Measurements from ENCODE around the gene CAMK2B.
A peak's percentile ranks its signal among the peaks of the same experiment; 100 is the strongest.

Gene CAMK2B

DNA sequence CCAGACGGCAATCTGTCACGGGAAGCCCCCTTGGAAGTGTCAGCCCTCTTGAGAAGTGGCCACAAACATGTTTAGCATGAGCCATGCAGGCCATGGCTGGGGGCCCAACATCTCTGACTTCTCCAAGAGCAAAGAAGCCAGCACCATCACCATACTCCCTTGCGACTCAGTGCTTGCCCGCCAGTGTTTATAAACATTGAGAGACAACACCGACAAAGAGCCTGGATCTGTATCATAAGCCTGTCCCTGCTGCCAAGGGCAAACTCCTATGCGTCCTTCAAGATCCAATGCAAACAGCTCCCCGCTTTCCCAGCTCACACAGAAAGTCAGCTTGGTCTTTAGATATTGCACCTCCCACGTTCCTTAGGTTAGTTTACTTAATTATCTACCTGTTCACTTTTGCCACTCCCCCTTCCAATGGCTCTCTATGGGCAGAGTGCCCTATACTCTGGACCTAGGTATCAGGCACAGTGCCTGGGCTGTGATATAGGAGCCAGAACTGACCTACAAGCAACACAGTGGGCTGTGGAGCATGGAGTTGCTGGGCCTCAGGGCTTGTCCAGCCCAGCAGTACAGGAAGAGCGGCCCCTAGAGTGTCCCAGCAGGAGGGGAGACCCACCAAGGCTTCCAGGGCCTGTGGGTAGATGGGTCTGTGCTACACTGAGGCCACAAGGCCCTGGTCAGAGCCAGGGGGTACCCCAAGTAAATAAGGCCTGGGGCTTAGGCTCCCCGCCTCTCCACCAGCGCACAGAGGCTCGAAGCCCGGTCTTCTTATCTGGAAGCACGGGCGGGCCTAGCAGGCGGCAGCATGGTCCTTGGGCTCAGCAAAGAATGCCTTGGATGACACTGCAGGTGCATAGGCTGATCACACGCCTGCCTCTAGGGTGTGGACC lies 37.7 kb downstream of the CAMK2B start:
- no peak overlapping the region; a peak in 1 of 20 replicates for H3K4me3 ChIP-seq
- no peak for TF ChIP-seq Cebpa-rat (IDR thresholded peaks at IDR 0.05)
- H4K20me1 ChIP-seq, result peaks cover 0 to 3% (median 0%) of the 10 kb centered on the region in 11 experiments; a peak in 1 of 22 replicates
- peak overlapping the region; percentile 37 to 89 (median 80); a peak in 21 of 22 replicates for H3K4me2 ChIP-seq
- H3K4me1 ChIP-seq, result peaks cover 36 to 88% (median 76%) of the 10 kb centered on the region in 10 experiments
- H3K36me3 ChIP-seq, result no peaks in the 10 kb centered on the region
- H3K27me3 ChIP-seq, result no peaks in the 10 kb centered on the region
- no peaks in the 10 kb centered on the region for H3K9me3 ChIP-seq (replicated peaks in 1 of 11)
- peak overlapping the region in 6 of 11 experiments; percentile 2 to 79 (median 62); a peak in 9 of 22 replicates for H3K27ac ChIP-seq
- peak overlapping the region in 3 of 11 experiments; percentile 9 to 60 (median 18); a peak in 3 of 22 replicates for H3K9ac ChIP-seq

DNA sequence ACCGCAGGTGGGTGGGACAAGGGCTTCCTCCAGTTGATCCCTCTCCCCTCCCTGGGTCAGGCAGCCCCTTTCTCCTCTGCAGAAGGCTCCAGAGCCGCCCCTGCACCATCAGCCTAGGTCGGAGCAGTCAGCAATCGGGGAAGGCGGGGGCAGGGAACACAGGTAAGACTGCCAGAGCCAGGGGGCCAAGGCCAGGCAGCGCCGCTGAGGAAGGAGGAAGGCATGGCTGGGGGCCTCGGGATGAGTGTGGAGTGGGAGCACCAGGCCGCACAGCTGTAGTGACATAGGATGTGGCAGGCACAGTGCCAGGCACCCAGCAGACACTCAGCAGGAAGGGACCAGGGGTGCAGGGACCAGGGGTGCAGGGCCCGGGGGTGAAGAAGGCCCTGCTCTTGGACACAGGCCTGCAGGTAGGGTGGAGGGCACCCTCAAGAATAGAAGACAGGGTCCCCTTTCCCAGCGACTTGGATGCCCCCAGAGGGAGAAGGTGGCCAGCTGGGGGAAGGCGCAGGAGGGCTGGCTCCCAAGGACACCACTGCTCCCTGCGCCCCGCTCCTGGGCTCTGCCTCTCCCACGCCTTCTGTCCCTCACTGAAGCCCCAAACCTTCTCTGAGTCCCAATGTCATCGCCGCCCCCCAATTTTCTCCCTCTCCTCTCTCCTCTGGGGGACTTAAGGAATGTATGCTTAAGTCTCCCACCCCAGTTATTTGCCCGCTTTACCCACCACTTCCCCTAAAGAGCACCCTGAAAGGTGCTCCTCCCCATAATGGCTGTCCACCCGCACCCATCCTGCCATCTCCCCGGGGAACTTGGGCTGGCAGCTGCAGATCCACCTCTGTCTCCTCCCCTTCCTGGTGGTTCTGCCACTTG lies 38.5 kb downstream of the CAMK2B start:
- Histone ChIP-seq H3K27me3 (no peaks in the 10 kb centered on the region), H3K4me2 (peak overlapping the region; percentile 37 to 89 (median 80); a peak in 21 of 22 replicates), H3K4me1 (peaks cover 45 to 88% (median 81%) of the 10 kb centered on the region in 10 experiments)

DNA sequence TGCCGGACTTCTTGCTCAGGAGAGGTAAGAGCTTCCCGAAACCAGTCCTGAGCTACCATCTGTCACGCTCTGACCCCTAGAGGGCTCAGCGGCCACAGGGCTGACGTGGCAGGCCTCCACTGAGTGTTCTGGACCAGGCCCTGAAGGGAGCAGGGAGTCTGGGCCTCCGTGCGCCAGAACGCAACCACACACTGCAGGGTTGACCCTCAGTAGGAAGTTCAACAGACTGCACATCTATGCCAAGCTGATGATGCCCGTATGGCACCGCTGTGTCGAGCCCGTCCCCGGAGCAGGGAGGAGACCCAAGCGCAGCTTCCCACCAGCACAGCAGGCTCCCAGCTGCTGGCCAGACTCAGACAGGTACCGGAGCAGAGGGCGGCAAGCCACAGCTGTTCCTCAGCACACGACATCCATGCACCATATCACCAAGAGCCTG lies 39.2 kb downstream of the CAMK2B start:
- H3K4me1 ChIP-seq, result peaks cover 43 to 84% (median 81%) of the 10 kb centered on the region in 10 experiments
- H4K20me1 ChIP-seq, result peaks cover 0 to 8% (median 0%) of the 10 kb centered on the region in 11 experiments; a peak in 1 of 22 replicates
- H3K9ac ChIP-seq, result peak overlapping the region in 2 of 11 experiments; percentile 8 to 22; a peak in 2 of 22 replicates
- no peaks in the 10 kb centered on the region for H3K36me3 ChIP-seq
- H3K27me3 ChIP-seq, result no peaks in the 10 kb centered on the region
- H3K4me3 ChIP-seq, result no peak overlapping the region
- no peak for TF ChIP-seq Cebpa-rat (IDR thresholded peaks at IDR 0.05)
- H3K4me2 ChIP-seq, result peak overlapping the region in 10 of 11 experiments; percentile 37 to 89 (median 82); a peak in 19 of 22 replicates
- peak overlapping the region in 4 of 11 experiments; percentile 57 to 79 (median 68); a peak in 5 of 22 replicates for H3K27ac ChIP-seq
- no peaks in the 10 kb centered on the region for H3K9me3 ChIP-seq (replicated peaks in 1 of 11)

More for the DNA sequence above, 38.5 kb downstream of the CAMK2B start:
- TF ChIP-seq Cebpa-rat (IDR thresholded peaks at IDR 0.05), result no peak
- no peak overlapping the region for H3K4me3 ChIP-seq
- peaks cover 0 to 8% (median 0%) of the 10 kb centered on the region in 11 experiments; a peak in 1 of 22 replicates for H4K20me1 ChIP-seq
- H3K27ac ChIP-seq, result peak overlapping the region in 8 of 11 experiments; percentile 11 to 79 (median 62); a peak in 14 of 22 replicates
- H3K9me3 ChIP-seq (replicated peaks in 1 of 11), result no peaks in the 10 kb centered on the region
- no peaks in the 10 kb centered on the region for H3K36me3 ChIP-seq
- peak overlapping the region in 6 of 11 experiments; percentile 5 to 60 (median 28); a peak in 7 of 22 replicates for H3K9ac ChIP-seq

DNA sequence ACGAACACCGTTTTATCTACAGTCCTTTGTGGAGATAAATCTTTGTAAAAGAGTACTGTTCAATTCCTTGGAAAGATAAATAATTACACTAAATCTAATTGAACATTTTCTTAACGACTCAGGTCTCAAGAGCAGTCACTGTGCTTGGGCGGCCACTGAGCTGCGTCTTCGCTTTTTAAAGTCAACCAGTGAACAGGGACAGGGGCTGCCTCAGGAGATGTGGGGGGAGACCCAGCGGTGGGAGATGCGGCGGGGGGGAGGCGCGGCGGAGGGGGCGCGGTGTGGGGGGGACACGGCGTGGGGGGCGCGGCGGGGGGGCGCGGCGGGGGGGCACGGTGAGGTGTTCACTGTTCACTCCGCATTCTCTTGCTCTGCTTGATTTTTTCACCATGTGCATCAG lies 39.8 kb downstream of the CAMK2B start:
- H4K20me1 ChIP-seq, result peaks cover 0 to 8% (median 0%) of the 10 kb centered on the region in 11 experiments; a peak in 1 of 22 replicates
- no peaks in the 10 kb centered on the region for H3K27me3 ChIP-seq
- no peak overlapping the region for H3K9ac ChIP-seq
- peak overlapping the region in 9 of 11 experiments; percentile 7 to 86 (median 75); a peak in 16 of 22 replicates for H3K4me2 ChIP-seq
- peak overlapping the region in 1 of 11 experiments; percentile 70; a peak in 2 of 22 replicates for H3K27ac ChIP-seq
- H3K36me3 ChIP-seq, result no peaks in the 10 kb centered on the region
- peaks cover 39 to 87% (median 81%) of the 10 kb centered on the region in 10 experiments for H3K4me1 ChIP-seq
- no peak for TF ChIP-seq Cebpa-rat (IDR thresholded peaks at IDR 0.05)
- H3K9me3 ChIP-seq (replicated peaks in 1 of 11), result no peaks in the 10 kb centered on the region
- no peak overlapping the region for H3K4me3 ChIP-seq

DNA sequence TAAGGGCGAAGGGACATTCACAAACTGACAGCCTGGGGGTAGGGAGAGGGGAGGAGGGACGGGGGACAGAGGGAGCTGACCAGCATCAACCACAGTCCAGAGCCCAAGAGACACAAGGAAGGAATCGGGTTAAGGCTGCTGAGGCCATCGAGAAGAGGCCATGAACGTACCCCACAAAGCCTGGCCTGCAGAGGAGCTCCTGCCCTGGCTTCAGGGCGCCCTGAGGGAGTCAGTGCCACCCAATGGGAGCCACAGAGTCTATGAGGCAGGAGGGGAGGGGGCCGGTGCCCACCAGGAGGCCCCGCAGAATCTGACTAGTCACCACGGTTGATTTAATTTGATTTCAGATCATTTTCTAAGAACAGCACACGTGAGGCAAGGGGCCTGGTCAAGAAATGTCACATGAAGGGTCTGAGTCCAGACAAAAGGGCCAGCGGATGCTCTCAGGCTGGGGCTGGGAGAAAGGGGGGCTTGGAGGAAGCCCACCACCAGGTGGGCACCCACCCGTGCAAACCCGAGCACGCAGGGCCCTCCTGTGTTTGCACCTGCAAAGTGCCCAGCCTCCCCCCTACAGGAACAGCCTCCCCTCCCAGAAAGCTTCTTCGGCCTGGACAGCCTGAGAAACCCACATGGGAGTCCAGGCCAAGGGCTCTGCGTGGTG lies 40.4 kb downstream of the CAMK2B start:
- peak overlapping the region in 9 of 11 experiments; percentile 60 to 81 (median 70); a peak in 17 of 22 replicates for H3K4me2 ChIP-seq
- peak overlapping the region in 1 of 11 experiments; percentile 8; a peak in 1 of 22 replicates for H3K9ac ChIP-seq
- H3K9me3 ChIP-seq (replicated peaks in 1 of 11), result no peaks in the 10 kb centered on the region
- H3K4me1 ChIP-seq, result peaks cover 39 to 83% (median 77%) of the 10 kb centered on the region in 10 experiments
- peaks cover 0 to 8% (median 0%) of the 10 kb centered on the region in 11 experiments; a peak in 1 of 22 replicates for H4K20me1 ChIP-seq
- TF ChIP-seq Cebpa-rat (IDR thresholded peaks at IDR 0.05), result no peak
- H3K27ac ChIP-seq, result peak overlapping the region in 4 of 11 experiments; percentile 10 to 70 (median 52); a peak in 7 of 22 replicates
- no peaks in the 10 kb centered on the region for H3K36me3 ChIP-seq
- no peak overlapping the region for H3K4me3 ChIP-seq
- no peaks in the 10 kb centered on the region for H3K27me3 ChIP-seq

DNA sequence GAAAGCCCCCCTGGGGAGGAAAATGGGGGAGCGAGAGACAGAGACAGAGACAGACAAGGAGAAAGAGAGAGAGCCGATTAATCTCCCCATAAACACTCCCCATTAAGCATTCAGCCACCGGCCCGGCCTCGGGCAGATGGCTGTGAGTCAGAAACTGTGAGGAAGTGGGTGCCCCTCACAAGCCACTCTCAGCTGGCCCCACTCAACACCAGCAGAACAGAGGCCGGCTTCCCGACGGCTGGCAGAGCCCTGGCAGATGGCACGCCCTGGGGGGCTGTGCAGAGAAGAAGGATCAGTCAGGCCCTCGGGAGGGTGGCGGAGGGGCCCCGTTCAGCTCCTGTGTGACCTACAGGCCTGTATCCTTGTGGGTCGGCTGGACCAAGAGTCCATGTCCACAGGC lies 41.2 kb downstream of the CAMK2B start:
- H3K36me3 ChIP-seq, result no peaks in the 10 kb centered on the region

DNA sequence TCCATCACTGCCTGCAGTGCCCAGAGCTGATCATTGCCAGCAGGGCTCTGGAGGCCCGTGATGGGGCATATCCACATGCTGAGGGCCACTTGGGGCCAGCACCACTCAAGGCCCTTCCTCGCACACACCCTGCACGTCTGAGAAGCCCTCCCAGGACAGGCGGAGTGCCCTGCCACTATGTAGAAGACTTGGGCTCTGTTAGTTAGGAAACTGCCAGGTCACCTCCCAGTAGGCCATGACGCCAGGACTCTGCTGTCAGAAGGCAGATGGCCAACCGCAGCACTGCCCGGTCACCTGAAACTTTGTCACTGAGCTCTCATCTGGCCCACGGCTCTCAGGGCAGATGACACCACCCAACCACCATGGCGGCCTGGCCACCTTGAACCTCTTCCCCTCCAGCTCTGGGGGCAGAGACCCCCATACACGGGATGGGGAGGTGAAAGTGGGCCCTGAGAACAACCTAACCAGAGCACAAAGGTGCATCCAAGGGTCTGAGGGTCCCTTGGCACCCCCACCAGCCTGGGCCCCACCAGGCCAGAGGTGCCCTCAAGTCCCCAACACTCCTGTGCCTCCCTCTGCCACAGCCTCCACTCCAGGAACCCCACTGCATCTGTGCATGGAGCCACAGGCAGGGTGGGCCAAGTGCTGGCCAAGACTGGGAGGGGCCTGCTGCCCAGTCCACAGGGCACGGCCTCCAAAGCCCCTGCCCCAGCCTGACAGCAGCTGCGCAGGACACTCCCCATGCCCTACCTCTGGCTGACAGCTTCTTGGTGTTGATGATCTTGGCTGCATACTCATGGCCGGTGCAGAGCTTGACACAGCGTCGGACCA lies 41.8 kb downstream of the CAMK2B start:
- Histone ChIP-seq H3K27ac (peak overlapping the region in 9 of 11 experiments; percentile 17 to 70 (median 45); a peak in 15 of 22 replicates), H3K4me2 (peak overlapping the region; percentile 60 to 81 (median 70)), H3K9me3 (replicated peaks in 1 of 11) (no peaks in the 10 kb centered on the region), H4K20me1 (peaks cover 0 to 8% (median 0%) of the 10 kb centered on the region in 11 experiments; a peak in 1 of 22 replicates), H3K27me3 (no peaks in the 10 kb centered on the region), H3K4me1 (peaks cover 34 to 68% (median 63%) of the 10 kb centered on the region in 10 experiments), H3K9ac (peak overlapping the region in 8 of 11 experiments; percentile 8 to 28 (median 16); a peak in 4 of 22 replicates), H3K4me3 (no peak overlapping the region), H3K36me3 (no peaks in the 10 kb centered on the region)
- no peak for TF ChIP-seq Cebpa-rat (IDR thresholded peaks at IDR 0.05)

More for the DNA sequence above, 41.2 kb downstream of the CAMK2B start:
- H3K27ac ChIP-seq, result peak overlapping the region in 9 of 11 experiments; percentile 11 to 70 (median 44); a peak in 14 of 22 replicates
- peaks cover 0 to 8% (median 0%) of the 10 kb centered on the region in 11 experiments; a peak in 1 of 22 replicates for H4K20me1 ChIP-seq
- peak overlapping the region in 8 of 11 experiments; percentile 8 to 28 (median 16); a peak in 5 of 22 replicates for H3K9ac ChIP-seq
- no peaks in the 10 kb centered on the region for H3K27me3 ChIP-seq
- peaks cover 39 to 75% (median 69%) of the 10 kb centered on the region in 10 experiments for H3K4me1 ChIP-seq
- peak overlapping the region; percentile 60 to 81 (median 70) for H3K4me2 ChIP-seq
- H3K4me3 ChIP-seq, result no peak overlapping the region
- H3K9me3 ChIP-seq (replicated peaks in 1 of 11), result no peaks in the 10 kb centered on the region
- TF ChIP-seq Cebpa-rat (IDR thresholded peaks at IDR 0.05), result no peak
